DND-41 (cell line): ENCODE measurements around the gene FLNB.

Experiments used
- ATAC-seq: fragments of 200-7000 bp; cut with Tn5 transposase; 3 replicates; pipeline ENCODE4 v1.9.1; 2021; ENCODE audit warnings: low read depth; ENCODE audit not compliant: insufficient read depth
- DNase-seq: peaks from one replicate; pipeline ENCODE4 v3.0.0-alpha.2; 2020
- H2AFZ ChIP-seq: 2 replicates; pipeline ENCODE4 v1.6.0; 2012; ENCODE audit warnings: low read depth, low read length
- H3K27ac ChIP-seq: 2 replicates; pipeline ENCODE4 v1.5.1; 2012; ENCODE audit warnings: low read length, inconsistent platforms
- H3K27me3 ChIP-seq: fragments of 200-600 bp; sonication (generic); 2 replicates; pipeline ENCODE4 v1.6.0; 2012; ENCODE audit warnings: low read length, mild to moderate bottlenecking, inconsistent platforms; ENCODE audit not compliant: insufficient read depth, poor library complexity
- H3K36me3 ChIP-seq: 2 replicates; pipeline ENCODE4 v1.5.1; 2012; ENCODE audit warnings: low read length, inconsistent platforms; ENCODE audit not compliant: insufficient read depth
- H3K4me1 ChIP-seq: 2 replicates; pipeline ENCODE4 v1.5.1; 2012; ENCODE audit warnings: mild to moderate bottlenecking, low read length; ENCODE audit not compliant: insufficient read depth
- H3K4me2 ChIP-seq: 2 replicates; pipeline ENCODE4 v1.6.0; 2012; ENCODE audit warnings: mild to moderate bottlenecking, moderate library complexity, low read length, inconsistent platforms; ENCODE audit not compliant: insufficient read depth
- H3K4me3 ChIP-seq, 2 experiments: fragments of 200-600 bp in 1 of 2; shearing (Covaris generic) in 1 of 2; 2 replicates each; pipeline ENCODE4 v1.5.1; 2012 to 2016; ENCODE audit warnings: inconsistent platforms in 2 of 2, low read length in 2 of 2, mild to moderate bottlenecking in 2 of 2, low read depth in 1 of 2, moderate library complexity in 1 of 2
- H3K79me2 ChIP-seq: 2 replicates; pipeline ENCODE4 v1.6.0; 2012; ENCODE audit warnings: low read length, inconsistent platforms; ENCODE audit not compliant: insufficient read depth
- H3K9ac ChIP-seq: 2 replicates; pipeline ENCODE4 v1.6.0; 2012; ENCODE audit warnings: low read depth, mild to moderate bottlenecking, inconsistent platforms, low read length, moderate library complexity
- H3K9me3 ChIP-seq: 2 replicates; pipeline ENCODE4 v1.5.1; 2012; ENCODE audit warnings: low read length, moderate library complexity, mild to moderate bottlenecking, inconsistent platforms; ENCODE audit not compliant: insufficient read depth, severe bottlenecking
- H4K20me1 ChIP-seq: 2 replicates; pipeline ENCODE4 v1.6.0; 2012; ENCODE audit warnings: low read length; ENCODE audit not compliant: insufficient read depth
- EZH2 ChIP-seq: IDR thresholded peaks from 3 replicates; pipeline ENCODE4 v1.6.1; 2012; ENCODE audit warnings: borderline replicate concordance, low read depth, mild to moderate bottlenecking, moderate library complexity, low read length, inconsistent platforms; ENCODE audit not compliant: severe bottlenecking
- TF ChIP-seq, protein P1 (sequence below): IDR thresholded peaks from 2 replicates; pipeline ENCODE4 v1.5.1; 2012; ENCODE audit warnings: borderline replicate concordance, low read length, moderate library complexity, mild to moderate bottlenecking; ENCODE audit not compliant: poor library complexity, severe bottlenecking; ENCODE audit errors: extremely low read depth

Gene FLNB

GRCh38 chr3:58038675-58039292 is 30.6 kb downstream of the FLNB start:
- DNase-seq (no peak), ATAC-seq (no peak)
- Histone ChIP-seq H3K4me3 (no peak overlapping the region), H3K27ac (peak overlapping the region; percentile 93), H4K20me1 (peaks cover 8% of the 10 kb centered on the region; the same call in 1 of the 2 replicates), H3K27me3 (no peaks in the 10 kb centered on the region), H3K4me1 (peaks cover 99% of the 10 kb centered on the region), H2AFZ (no peak overlapping the region), H3K4me2 (no peak overlapping the region), H3K9me3 (no peaks in the 10 kb centered on the region), H3K9ac (no peak overlapping the region), H3K36me3 (no peaks in the 10 kb centered on the region), H3K79me2 (peaks cover 83% of the 10 kb centered on the region)
- no peak for TF ChIP-seq EZH2
- TF ChIP-seq, protein P1, sequence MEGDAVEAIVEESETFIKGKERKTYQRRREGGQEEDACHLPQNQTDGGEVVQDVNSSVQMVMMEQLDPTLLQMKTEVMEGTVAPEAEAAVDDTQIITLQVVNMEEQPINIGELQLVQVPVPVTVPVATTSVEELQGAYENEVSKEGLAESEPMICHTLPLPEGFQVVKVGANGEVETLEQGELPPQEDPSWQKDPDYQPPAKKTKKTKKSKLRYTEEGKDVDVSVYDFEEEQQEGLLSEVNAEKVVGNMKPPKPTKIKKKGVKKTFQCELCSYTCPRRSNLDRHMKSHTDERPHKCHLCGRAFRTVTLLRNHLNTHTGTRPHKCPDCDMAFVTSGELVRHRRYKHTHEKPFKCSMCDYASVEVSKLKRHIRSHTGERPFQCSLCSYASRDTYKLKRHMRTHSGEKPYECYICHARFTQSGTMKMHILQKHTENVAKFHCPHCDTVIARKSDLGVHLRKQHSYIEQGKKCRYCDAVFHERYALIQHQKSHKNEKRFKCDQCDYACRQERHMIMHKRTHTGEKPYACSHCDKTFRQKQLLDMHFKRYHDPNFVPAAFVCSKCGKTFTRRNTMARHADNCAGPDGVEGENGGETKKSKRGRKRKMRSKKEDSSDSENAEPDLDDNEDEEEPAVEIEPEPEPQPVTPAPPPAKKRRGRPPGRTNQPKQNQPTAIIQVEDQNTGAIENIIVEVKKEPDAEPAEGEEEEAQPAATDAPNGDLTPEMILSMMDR = no peak

GRCh38 chr3:58039601-58040000 is 31.4 kb downstream of the FLNB start:
- Histone ChIP-seq H3K4me3 (no peak overlapping the region), H3K4me2 (no peak overlapping the region; the same call in 1 of the 2 replicates)

DNA sequence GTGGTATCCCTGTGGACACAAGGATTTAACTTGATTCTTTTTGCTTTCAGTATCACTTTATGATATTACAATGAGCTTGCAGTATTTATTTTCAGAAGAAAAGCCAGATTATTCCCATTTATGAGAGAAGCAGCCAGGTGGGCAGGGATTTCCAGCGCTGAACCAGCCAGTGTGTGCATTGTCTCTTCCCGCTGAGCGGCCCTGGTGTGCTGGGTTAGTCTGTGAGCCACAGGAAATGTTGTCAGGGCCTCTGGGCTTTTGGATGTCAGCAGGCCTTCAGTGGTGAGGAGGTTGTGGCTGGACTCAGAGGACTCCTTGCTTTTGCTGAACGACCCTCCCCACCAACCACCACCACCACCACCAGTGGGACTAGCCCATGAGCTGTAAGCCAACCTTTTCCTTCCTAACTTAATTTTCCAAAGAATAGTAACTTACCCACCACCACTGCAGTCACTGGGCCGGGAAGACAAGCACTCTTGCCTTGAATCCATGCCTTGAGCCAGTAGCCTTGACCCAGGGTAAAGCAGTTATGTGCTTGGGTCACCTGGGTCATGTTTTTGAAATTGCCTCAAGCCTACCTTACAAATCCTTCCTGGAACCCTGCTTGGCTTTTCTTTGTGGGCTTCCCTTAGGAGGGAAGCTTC is 33.1 kb downstream of the FLNB start:
- Histone ChIP-seq H4K20me1 (no peaks in the 10 kb centered on the region), H2AFZ (no peak overlapping the region), H3K9me3 (no peaks in the 10 kb centered on the region), H3K27ac (peak overlapping the region; percentile 93), H3K4me1 (peaks cover 87% of the 10 kb centered on the region), H3K9ac (peak overlapping the region; percentile 51), H3K4me3 (peak overlapping the region in 1 of 2 experiments; percentile 12; a peak in 1 of 4 replicates), H3K79me2 (peaks cover 84% of the 10 kb centered on the region), H3K27me3 (no peaks in the 10 kb centered on the region), H3K4me2 (peak overlapping the region; percentile 49), H3K36me3 (no peaks in the 10 kb centered on the region; the same call in 1 of the 2 replicates)
- DNase-seq = peak; percentile 78
- no peak for TF ChIP-seq EZH2
- TF ChIP-seq, protein P1 = no peak
- peak; percentile 70 for ATAC-seq

More at GRCh38 chr3:58039601-58040000, 31.4 kb downstream of the FLNB start:
- DNase-seq (no peak), ATAC-seq (no peak)
- Histone ChIP-seq H3K9me3 (no peaks in the 10 kb centered on the region), H3K27me3 (no peaks in the 10 kb centered on the region), H4K20me1 (peaks cover 5% of the 10 kb centered on the region; the same call in 1 of the 2 replicates), H3K9ac (no peak overlapping the region; the same call in 1 of the 2 replicates), H2AFZ (no peak overlapping the region), H3K4me1 (peaks cover 99% of the 10 kb centered on the region), H3K79me2 (peaks cover 83% of the 10 kb centered on the region), H3K36me3 (no peaks in the 10 kb centered on the region), H3K27ac (peak overlapping the region; percentile 93)
- TF ChIP-seq EZH2 = no peak
- TF ChIP-seq, protein P1 = no peak
